HepG2 (cell line): Measurements from ENCODE around the gene WNK1. TPM values are rescaled to one million over a fixed set of nuclear protein-coding genes. Genes with fewer than 3 reads are reported as not detected.
A peak's percentile ranks its signal among the peaks of the same experiment; 100 is the strongest.

Experiments
- ARHGAP35 ChIP-seq: sonication (generic); formaldehyde crosslinking; IDR thresholded peaks from 2 replicates; pipeline ENCODE4 v1.9.0; 2022; ENCODE audit warnings: mild to moderate bottlenecking, inconsistent platforms, moderate library complexity, missing genetic modification reagents, borderline replicate concordance
- BCL3 ChIP-seq: sonication (generic); formaldehyde crosslinking; IDR thresholded peaks from 2 replicates; pipeline ENCODE4 v1.5.1; 2020; ENCODE audit warnings: mild to moderate bottlenecking, missing genetic modification reagents, moderate library complexity
- CBX2 ChIP-seq, 2 experiments: fragments of 200-600 bp in 1 of 2; sonication (generic); formaldehyde crosslinking in 1 of 2; IDR thresholded peaks; 2 replicates each; pipeline versions ENCODE4 v1.7.0 to v1.8.1; 2018 to 2022; ENCODE audit warnings: low read depth in 2 of 2, low read length in 1 of 2, mild to moderate bottlenecking in 1 of 2, missing genetic modification reagents in 1 of 2
- CENPX ChIP-seq: sonication (generic); formaldehyde crosslinking; IDR thresholded peaks from 2 replicates; pipeline ENCODE4 v1.9.0; 2021; ENCODE audit warnings: mild to moderate bottlenecking, missing genetic modification reagents, moderate library complexity
- GATAD2A ChIP-seq: IDR thresholded peaks from 2 replicates; pipeline ENCODE4 v1.6.1; 2016
- IRX3 ChIP-seq: sonication (generic); formaldehyde crosslinking; IDR thresholded peaks from 2 replicates; pipeline ENCODE4 v1.8.1; 2023; ENCODE audit warnings: mild to moderate bottlenecking, low read depth, missing genetic modification reagents, borderline replicate concordance
- JUN ChIP-seq: sonication (generic); formaldehyde crosslinking; IDR thresholded peaks from 2 replicates; pipeline ENCODE4 v1.4.0; 2020; ENCODE audit warnings: mild to moderate bottlenecking, missing genetic modification reagents
- KMT2A ChIP-seq: sonication (generic); formaldehyde crosslinking; IDR thresholded peaks from 2 replicates; pipeline ENCODE4 v1.4.0; 2020; ENCODE audit warnings: missing genetic modification reagents
- MED8 ChIP-seq: sonication (generic); formaldehyde crosslinking; IDR thresholded peaks from 2 replicates; pipeline ENCODE4 v1.8.1; 2023; ENCODE audit warnings: mild to moderate bottlenecking, missing genetic modification reagents; ENCODE audit not compliant: insufficient replicate concordance
- MYPOP ChIP-seq: sonication (generic); formaldehyde crosslinking; IDR thresholded peaks from 2 replicates; pipeline ENCODE4 v1.8.1; 2023; ENCODE audit warnings: mild to moderate bottlenecking, moderate library complexity, missing genetic modification reagents
- POGZ ChIP-seq: sonication (generic); formaldehyde crosslinking; IDR thresholded peaks from 2 replicates; pipeline ENCODE4 v1.4.0; 2020; ENCODE audit warnings: mild to moderate bottlenecking, missing genetic modification reagents
- ZC3H13 ChIP-seq: sonication (generic); formaldehyde crosslinking; IDR thresholded peaks from 2 replicates; pipeline ENCODE4 v1.8.1; 2023; ENCODE audit warnings: mild to moderate bottlenecking, missing genetic modification reagents, moderate library complexity
- ZNF260 ChIP-seq: sonication (generic); formaldehyde crosslinking; IDR thresholded peaks from 2 replicates; pipeline ENCODE4 v1.4.0; 2020; ENCODE audit warnings: missing genetic modification reagents, low read depth, mild to moderate bottlenecking, borderline replicate concordance
- ZNF460 ChIP-seq: sonication (generic); formaldehyde crosslinking; IDR thresholded peaks from 2 replicates; pipeline ENCODE4 v1.5.1; 2020; ENCODE audit warnings: missing genetic modification reagents, mild to moderate bottlenecking, borderline replicate concordance
- ZNF513 ChIP-seq: sonication (generic); formaldehyde crosslinking; conservative IDR thresholded peaks from 2 replicates; pipeline ENCODE4 v1.5.0; 2020; ENCODE audit warnings: missing genetic modification reagents
- ZNF607 ChIP-seq: sonication (generic); formaldehyde crosslinking; IDR thresholded peaks from 2 replicates; pipeline ENCODE4 v1.5.1; 2020; ENCODE audit warnings: missing genetic modification reagents, mild to moderate bottlenecking, borderline replicate concordance
- ZNF776 ChIP-seq: sonication (generic); formaldehyde crosslinking; IDR thresholded peaks from 2 replicates; pipeline ENCODE4 v1.4.0; 2020; ENCODE audit warnings: mild to moderate bottlenecking, missing genetic modification reagents
- ZNF839 ChIP-seq: sonication (generic); formaldehyde crosslinking; IDR thresholded peaks from 2 replicates; pipeline ENCODE4 v1.4.0; 2020; ENCODE audit warnings: missing genetic modification reagents, mild to moderate bottlenecking, borderline replicate concordance
- polyA plus RNA-seq, 8 experiments: library from polyadenylated mRNA; depleted of rRNA in 3 of 8; stranded (reverse) in 7 of 8; unstranded in 1 of 8; fragments of >200 nt; fragmentation: Illumina TruSeq in 4 of 8; extraction: Trizol in 4 of 8; gene quantifications; 2 replicates each; pipeline versions ENCODE4 v1.2.1 to v1.2.3, GENCODE V29; 2011 to 2016; ENCODE audit warnings: low read depth in 4 of 8, missing spikeins in 1 of 8, mixed read lengths in 1 of 8; ENCODE audit not compliant: insufficient read depth in 1 of 8
- total RNA-seq, 5 experiments: library from RNA; depleted of rRNA; stranded (reverse); fragments of >200 nt; fragmentation: Illumina TruSeq; extraction: Trizol; gene quantifications; 2 replicates each; pipeline ENCODE4 v1.2.3, GENCODE V29; 2016; ENCODE audit warnings: low read depth in 1 of 5
- TF ChIP-seq, protein P1 (sequence below): sonication (generic); formaldehyde crosslinking; IDR thresholded peaks from 2 replicates; pipeline ENCODE4 v1.5.0; 2020; ENCODE audit warnings: mild to moderate bottlenecking, missing genetic modification reagents
- TF ChIP-seq, protein P2 (sequence below): sonication (generic); formaldehyde crosslinking; IDR thresholded peaks from 2 replicates; pipeline ENCODE4 v1.8.0; 2022; ENCODE audit warnings: missing genetic modification reagents, mild to moderate bottlenecking, borderline replicate concordance

Gene WNK1
- total and polyA plus RNA-seq, 2 of the 13 experiments (the other 11 are each of a cell fraction or from before 2014, with no cell fraction given): 31.1 to 54.8 TPM

GRCh38 chr12:949453-950191, 197.2 kb downstream of the WNK1 start, which contains the start of gene RAD52 (continued):
- TF ChIP-seq, protein P1, sequence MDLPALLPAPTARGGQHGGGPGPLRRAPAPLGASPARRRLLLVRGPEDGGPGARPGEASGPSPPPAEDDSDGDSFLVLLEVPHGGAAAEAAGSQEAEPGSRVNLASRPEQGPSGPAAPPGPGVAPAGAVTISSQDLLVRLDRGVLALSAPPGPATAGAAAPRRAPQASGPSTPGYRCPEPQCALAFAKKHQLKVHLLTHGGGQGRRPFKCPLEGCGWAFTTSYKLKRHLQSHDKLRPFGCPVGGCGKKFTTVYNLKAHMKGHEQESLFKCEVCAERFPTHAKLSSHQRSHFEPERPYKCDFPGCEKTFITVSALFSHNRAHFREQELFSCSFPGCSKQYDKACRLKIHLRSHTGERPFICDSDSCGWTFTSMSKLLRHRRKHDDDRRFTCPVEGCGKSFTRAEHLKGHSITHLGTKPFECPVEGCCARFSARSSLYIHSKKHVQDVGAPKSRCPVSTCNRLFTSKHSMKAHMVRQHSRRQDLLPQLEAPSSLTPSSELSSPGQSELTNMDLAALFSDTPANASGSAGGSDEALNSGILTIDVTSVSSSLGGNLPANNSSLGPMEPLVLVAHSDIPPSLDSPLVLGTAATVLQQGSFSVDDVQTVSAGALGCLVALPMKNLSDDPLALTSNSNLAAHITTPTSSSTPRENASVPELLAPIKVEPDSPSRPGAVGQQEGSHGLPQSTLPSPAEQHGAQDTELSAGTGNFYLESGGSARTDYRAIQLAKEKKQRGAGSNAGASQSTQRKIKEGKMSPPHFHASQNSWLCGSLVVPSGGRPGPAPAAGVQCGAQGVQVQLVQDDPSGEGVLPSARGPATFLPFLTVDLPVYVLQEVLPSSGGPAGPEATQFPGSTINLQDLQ (CRISPR knock-in tag): no peak
- TF ChIP-seq ZNF460 (CRISPR knock-in tag) (0 out of 2 replicates have a peak, but pooled peaks have one; percentile 69), ARHGAP35 (CRISPR knock-in tag) (no peak), POGZ (CRISPR knock-in tag) (peak; percentile 74; the same call in 1 of the 2 replicates), KMT2A (CRISPR knock-in tag) (no peak; the same call in 1 of the 2 replicates), JUN (CRISPR knock-in tag) (peak; percentile 54; the same call in 1 of the 2 replicates), ZC3H13 (CRISPR knock-in tag) (no peak), CENPX (CRISPR knock-in tag) (no peak), MED8 (CRISPR knock-in tag) (peak; percentile 76), ZNF260 (CRISPR knock-in tag) (no peak), MYPOP (CRISPR knock-in tag) (peak; percentile 75; the same call in 1 of the 2 replicates), CBX2 (IDR thresholded peaks at IDR 0.05; ENCODE audit: low read depth, low read length) (no peak), CBX2 (CRISPR knock-in tag; IDR thresholded peaks at IDR 0.05; ENCODE audit: low read depth) (no peak), IRX3 (CRISPR knock-in tag) (no peak), BCL3 (CRISPR knock-in tag) (peak; percentile 76; the same call in 1 of the 2 replicates), ZNF607 (CRISPR knock-in tag) (no peak), ZNF776 (CRISPR knock-in tag) (peak; percentile 75; the same call in 1 of the 2 replicates), GATAD2A (CRISPR knock-in tag) (peak; percentile 70; the same call in 1 of the 2 replicates), ZNF839 (CRISPR knock-in tag) (no peak), ZNF513 (no peak)
- TF ChIP-seq, protein P2, sequence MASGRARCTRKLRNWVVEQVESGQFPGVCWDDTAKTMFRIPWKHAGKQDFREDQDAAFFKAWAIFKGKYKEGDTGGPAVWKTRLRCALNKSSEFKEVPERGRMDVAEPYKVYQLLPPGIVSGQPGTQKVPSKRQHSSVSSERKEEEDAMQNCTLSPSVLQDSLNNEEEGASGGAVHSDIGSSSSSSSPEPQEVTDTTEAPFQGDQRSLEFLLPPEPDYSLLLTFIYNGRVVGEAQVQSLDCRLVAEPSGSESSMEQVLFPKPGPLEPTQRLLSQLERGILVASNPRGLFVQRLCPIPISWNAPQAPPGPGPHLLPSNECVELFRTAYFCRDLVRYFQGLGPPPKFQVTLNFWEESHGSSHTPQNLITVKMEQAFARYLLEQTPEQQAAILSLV (CRISPR knock-in tag): 0 out of 2 replicates have a peak, but pooled peaks have one; percentile 41
